ENCODE measurements around the gene ATF4.

ATF4 gene

GRCh38 chr22:39560127-39560526 lies 39.8 kb downstream of the ATF4 start:
- Histone ChIP-seq H3K4me2 (ENCODE audit: low read length) (no peak overlapping the region), H3K27ac (ENCODE audit: low read depth, low read length, poor library complexity, severe bottlenecking) (no peak overlapping the region), H3K9me3 (ENCODE audit: low read length) (no peaks in the 10 kb centered on the region), H3K4me3 (ENCODE audit: low read depth, low read length, poor library complexity, severe bottlenecking) (no peak overlapping the region), H3K36me3 (ENCODE audit: insufficient read depth, low read length) (no peaks in the 10 kb centered on the region), H3K27me3 (ENCODE audit: insufficient read depth, low read length) (0 out of 2 replicates have a peak, but pooled peaks cover 3% of the 10 kb centered on the region), H3K9me2 (ENCODE audit: low read depth, low read length) (no peaks in the 10 kb centered on the region), H3K79me2 (ENCODE audit: insufficient read depth, low read length) (no peaks in the 10 kb centered on the region), H4K20me1 (ENCODE audit: insufficient read depth, low read length) (no peaks in the 10 kb centered on the region), H3F3A (ENCODE audit: insufficient read depth, low read length) (no peaks in the 10 kb centered on the region), H3K9ac (ENCODE audit: low read length) (no peak overlapping the region), H2AFZ (ENCODE audit: low read length) (no peak overlapping the region), H3K4me1 (ENCODE audit: insufficient read depth, low read length, severe bottlenecking) (no peaks in the 10 kb centered on the region)
- TF ChIP-seq CTCF (IDR thresholded peaks at IDR 0.05; ENCODE audit: low read length), result no peak
- TF ChIP-seq EZH2 (IDR thresholded peaks at IDR 0.05; ENCODE audit: borderline replicate concordance, low read length), result no peak

- Histone ChIP-seq H3K4me3 (ENCODE audit: low read depth, low read length, poor library complexity, severe bottlenecking) (no peak overlapping the region), H3K9me3 (ENCODE audit: low read length) (no peaks in the 10 kb centered on the region), H3K9me2 (ENCODE audit: low read depth, low read length) (no peaks in the 10 kb centered on the region), H3K4me2 (ENCODE audit: low read length) (no peak overlapping the region), H4K20me1 (ENCODE audit: insufficient read depth, low read length) (no peaks in the 10 kb centered on the region), H3K27me3 (ENCODE audit: insufficient read depth, low read length) (0 out of 2 replicates have a peak, but pooled peaks cover 3% of the 10 kb centered on the region), H2AFZ (ENCODE audit: low read length) (no peak overlapping the region), H3K27ac (ENCODE audit: low read depth, low read length, poor library complexity, severe bottlenecking) (no peak overlapping the region), H3K79me2 (ENCODE audit: insufficient read depth, low read length) (no peaks in the 10 kb centered on the region), H3F3A (ENCODE audit: insufficient read depth, low read length) (no peaks in the 10 kb centered on the region), H3K4me1 (ENCODE audit: insufficient read depth, low read length, severe bottlenecking) (no peaks in the 10 kb centered on the region), H3K36me3 (ENCODE audit: insufficient read depth, low read length) (no peaks in the 10 kb centered on the region), H3K9ac (ENCODE audit: low read length) (no peak overlapping the region)
- TF ChIP-seq EZH2 (IDR thresholded peaks at IDR 0.05; ENCODE audit: borderline replicate concordance, low read length), result no peak
- TF ChIP-seq CTCF (IDR thresholded peaks at IDR 0.05; ENCODE audit: low read length), result no peak
Measured at GRCh38 chr22:39562839-39563489, 42.6 kb downstream of the ATF4 start.

GRCh38 chr22:39563571-39564428 lies 43.4 kb downstream of the ATF4 start:
- no peaks in the 10 kb centered on the region for H3F3A ChIP-seq (ENCODE audit: insufficient read depth, low read length)
- H3K4me1 ChIP-seq (ENCODE audit: insufficient read depth, low read length, severe bottlenecking), result no peaks in the 10 kb centered on the region
- no peak overlapping the region for H2AFZ ChIP-seq (ENCODE audit: low read length)
- H4K20me1 ChIP-seq (ENCODE audit: insufficient read depth, low read length), result no peaks in the 10 kb centered on the region
- H3K27me3 ChIP-seq (ENCODE audit: insufficient read depth, low read length), result 0 out of 2 replicates have a peak, but pooled peaks cover 3% of the 10 kb centered on the region
- no peak for TF ChIP-seq EZH2 (IDR thresholded peaks at IDR 0.05; ENCODE audit: borderline replicate concordance, low read length)
- no peak for TF ChIP-seq CTCF (IDR thresholded peaks at IDR 0.05; ENCODE audit: low read length)
- no peaks in the 10 kb centered on the region for H3K36me3 ChIP-seq (ENCODE audit: insufficient read depth, low read length)
- H3K4me3 ChIP-seq (ENCODE audit: low read depth, low read length, poor library complexity, severe bottlenecking), result no peak overlapping the region
- no peaks in the 10 kb centered on the region for H3K9me2 ChIP-seq (ENCODE audit: low read depth, low read length)
- no peaks in the 10 kb centered on the region for H3K9me3 ChIP-seq (ENCODE audit: low read length)
- H3K9ac ChIP-seq (ENCODE audit: low read length), result no peak overlapping the region
- no peak overlapping the region for H3K4me2 ChIP-seq (ENCODE audit: low read length)
- H3K79me2 ChIP-seq (ENCODE audit: insufficient read depth, low read length), result no peaks in the 10 kb centered on the region
- H3K27ac ChIP-seq (ENCODE audit: low read depth, low read length, poor library complexity, severe bottlenecking), result no peak overlapping the region

Data from OCI-LY1 (cell line).